GM18861 (cell line): ENCODE results near the gene MAP6.
A peak's percentile ranks its signal among the peaks of the same experiment; 100 is the strongest.
"Not testable (repeated sequence)": the region's sequence is repeated elsewhere in the genome, so short reads cannot be mapped to it uniquely, and the experiment has no call there.

Experiments used
- ATAC-seq: cut with Tn5 transposase; IDR thresholded peaks from one replicate; pipeline ENCODE4 v1.9.1; 2021; ENCODE audit not compliant: unreplicated experiment

MAP6 gene

DNA sequence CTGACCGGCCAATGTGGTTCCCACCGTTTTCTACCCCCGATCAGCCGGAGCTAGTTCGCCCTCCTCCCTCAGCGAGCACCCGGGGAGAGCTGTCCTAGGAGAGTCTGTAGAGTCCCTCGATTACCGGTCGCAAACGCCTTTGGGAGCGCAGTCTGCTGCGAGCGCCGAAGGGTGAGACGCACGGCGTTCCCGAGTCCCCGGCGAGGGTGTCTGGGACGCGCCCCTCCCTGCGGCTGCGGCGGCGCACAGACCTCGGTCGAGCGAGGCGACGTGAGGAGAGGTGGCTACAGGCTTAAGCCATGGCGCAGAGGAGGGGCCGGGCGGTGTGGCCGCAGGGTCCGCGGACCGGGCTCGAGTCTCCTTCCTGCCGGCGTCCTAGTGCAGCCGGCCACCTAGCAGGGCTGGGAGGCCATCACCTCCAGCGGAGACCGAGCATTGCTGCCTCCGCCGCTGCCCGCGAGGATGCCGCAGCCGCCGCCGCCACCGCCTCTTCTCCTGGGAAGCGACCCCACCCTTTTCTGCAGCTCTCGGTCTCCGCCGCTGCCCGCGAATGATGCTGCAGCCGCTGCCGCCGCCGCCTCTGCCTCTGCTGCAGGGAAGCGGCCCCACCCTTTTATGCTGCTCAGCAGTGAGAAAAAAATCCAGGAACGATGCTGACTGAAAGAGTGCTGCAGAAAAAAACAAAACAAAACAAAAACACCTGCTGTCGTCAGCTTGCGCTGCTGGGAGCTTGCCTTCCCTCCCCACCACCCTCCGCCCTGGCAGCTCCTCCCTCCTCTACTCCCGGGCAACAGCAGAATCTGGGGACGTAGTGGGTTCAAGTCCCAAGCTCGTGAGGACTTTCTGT is at the start of gene MAP6:
Gene MAP6 (minus strand): TSS at position 588 of the 847 bp plus-strand sequence. CDS start 669 bp downstream, outside the sequence.
- no peak for ATAC-seq

- ATAC-seq, result no peak
Measured at GRCh38 chr11:75717608-75718418, 49.0 kb upstream of the MAP6 start, which contains the start of gene MOGAT2. MOGAT2 (plus strand) TSS chr11:75717838; CDS start chr11:75717889, 51 bp downstream.

DNA sequence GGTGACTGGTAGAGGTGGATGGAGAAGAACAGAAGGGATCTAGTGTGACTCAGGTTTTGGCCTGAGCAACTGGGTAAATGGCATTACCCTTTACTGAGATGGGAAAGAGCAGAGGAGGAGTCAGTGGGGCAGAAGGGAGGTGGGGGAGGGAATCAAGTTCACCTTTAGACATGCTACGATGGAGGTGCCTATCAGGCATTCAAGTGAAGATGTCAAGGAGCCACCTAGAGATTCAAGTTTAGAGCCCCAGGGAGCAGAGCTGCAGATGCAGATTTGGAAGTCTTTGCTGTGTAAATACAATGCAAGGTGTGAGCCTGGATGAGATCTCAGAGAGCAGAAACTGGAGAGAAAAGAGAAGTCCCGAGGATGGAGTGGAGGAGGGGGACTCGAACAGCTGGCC is 47.8 kb upstream of the MAP6 start:
- no peak for ATAC-seq

GRCh38 chr11:75715688-75716087 is 46.9 kb upstream of the MAP6 start:
- ATAC-seq, result no peak

GRCh38 chr11:75714211-75714610 is 45.4 kb upstream of the MAP6 start:
- ATAC-seq, result no peak

DNA sequence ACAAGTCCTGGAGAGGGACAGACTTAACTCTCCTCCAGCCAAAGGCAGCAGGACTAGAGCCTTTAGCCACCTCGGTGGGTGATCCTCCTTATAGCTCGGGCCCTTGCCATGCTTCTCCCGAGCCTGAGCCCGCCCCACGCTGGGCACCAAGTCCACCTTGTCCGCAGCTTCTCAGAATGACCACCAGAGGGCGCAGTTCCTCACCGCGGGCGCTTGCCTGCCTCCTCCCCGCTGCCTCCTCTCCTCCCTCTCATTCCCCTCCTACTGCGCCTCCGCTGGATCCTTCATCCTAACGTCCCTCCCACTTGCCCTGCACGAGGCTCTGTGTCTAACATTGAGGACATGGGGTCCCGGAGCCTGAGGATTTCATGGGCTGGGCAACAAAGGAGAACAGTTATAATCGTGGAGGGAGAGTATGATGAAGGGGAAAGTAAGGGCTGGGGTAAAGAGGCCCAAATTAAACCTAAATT is 37.5 kb upstream of the MAP6 start:
- ATAC-seq, result no peak

DNA sequence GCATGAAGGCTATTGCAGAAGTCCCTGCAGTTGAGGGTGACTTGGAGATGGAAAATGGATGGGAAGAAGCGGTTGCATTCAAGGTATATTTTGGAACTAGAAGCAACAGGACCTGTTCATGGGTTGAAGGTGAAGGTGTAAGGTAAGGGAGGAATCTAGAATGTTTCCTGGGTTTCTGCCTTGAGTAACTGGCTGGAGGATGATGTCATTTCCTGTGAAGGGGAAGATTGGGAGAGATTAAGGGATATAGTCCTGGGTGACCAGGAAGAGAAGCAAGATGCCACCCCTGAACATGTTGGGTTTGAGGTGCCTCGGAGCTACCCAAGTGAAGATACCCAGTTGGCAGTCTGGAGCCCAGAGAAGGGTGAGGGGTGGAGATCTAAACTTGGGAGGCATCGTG is 36.7 kb upstream of the MAP6 start:
- no peak for ATAC-seq

DNA sequence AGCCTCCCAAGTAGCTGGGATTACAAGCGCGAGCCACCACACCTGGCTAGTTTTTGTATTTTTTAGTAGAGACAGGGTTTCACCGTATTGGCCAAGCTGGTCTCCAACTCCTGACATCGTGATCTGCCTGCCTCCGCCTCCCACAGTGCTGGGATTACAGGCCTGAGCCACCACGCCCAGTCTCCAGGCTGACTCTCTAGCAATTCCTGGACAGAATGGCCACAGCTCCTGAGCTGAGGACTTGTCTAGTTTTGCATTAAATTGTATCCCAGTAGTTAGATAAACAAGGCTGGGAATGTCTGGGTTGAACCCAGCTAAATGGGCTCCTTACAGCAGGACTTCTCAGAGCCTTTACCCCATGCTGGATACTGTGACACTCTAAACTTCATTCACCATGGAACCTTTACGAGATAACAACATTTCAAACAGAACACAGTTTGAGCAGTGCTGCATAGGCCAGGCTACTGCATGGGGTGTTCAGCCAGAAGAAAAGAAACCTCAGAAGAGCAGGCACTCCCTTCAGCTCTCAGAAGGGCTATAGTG is 34.9 kb upstream of the MAP6 start:
- no peak for ATAC-seq

DNA sequence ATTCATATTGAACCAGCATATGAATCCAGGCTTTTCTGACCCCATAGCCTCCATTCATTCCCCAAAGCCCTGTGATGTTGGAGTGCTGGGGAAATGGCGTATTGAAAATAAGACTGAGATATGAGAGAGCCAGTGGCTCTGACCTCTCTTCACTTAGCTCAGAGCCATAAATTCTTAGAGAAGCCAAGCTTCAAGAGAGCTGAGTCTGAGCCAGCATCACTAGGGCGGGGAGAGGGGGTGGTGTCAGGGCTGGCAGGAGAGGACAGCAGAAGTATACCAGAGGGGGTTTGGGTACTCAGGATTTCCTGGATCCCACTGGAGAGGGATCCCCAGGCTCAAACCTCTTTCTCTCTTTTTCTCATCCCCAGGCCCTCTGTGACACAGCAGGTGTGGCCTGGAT is 32.1 kb upstream of the MAP6 start:
- ATAC-seq, result no peak

- ATAC-seq, result no peak
Measured at GRCh38 chr11:75697906-75698581, 29.2 kb upstream of the MAP6 start.

- ATAC-seq, result no peak
Measured at GRCh38 chr11:75691804-75692203, 23.0 kb upstream of the MAP6 start.

GRCh38 chr11:75689863-75690609 is 21.2 kb upstream of the MAP6 start:
- ATAC-seq, result peak; percentile 72

- ATAC-seq, result not testable (repeated sequence)
Measured at GRCh38 chr11:75683856-75684255, 15.0 kb upstream of the MAP6 start.

- no peak for ATAC-seq
Measured at GRCh38 chr11:75679566-75679965, 10.7 kb upstream of the MAP6 start.

GRCh38 chr11:75678620-75679259 is 9.9 kb upstream of the MAP6 start:
- ATAC-seq, result no peak

GRCh38 chr11:75677909-75678308 is 9.1 kb upstream of the MAP6 start:
- no peak for ATAC-seq

DNA sequence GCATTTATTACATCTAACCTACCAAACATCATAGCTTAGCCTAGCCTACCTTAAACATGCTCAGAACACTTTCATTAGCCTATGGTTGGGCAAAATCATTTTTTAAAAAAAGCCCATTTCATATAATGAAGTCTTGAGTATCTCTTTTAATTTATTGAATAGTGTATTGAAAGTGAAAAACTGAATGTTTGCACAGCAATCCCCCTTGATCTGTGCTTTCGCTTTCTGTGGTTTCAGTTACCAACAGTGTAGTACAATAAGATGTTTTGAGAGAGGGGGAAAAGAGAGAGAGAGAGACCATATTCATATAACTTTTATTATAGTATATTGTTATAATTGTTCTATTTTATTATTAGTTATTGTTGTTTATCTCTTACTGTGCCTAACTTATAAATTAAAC is 8.4 kb upstream of the MAP6 start:
- ATAC-seq, result peak; percentile 45

GRCh38 chr11:75673977-75674582 is 5.2 kb upstream of the MAP6 start:
- no peak for ATAC-seq

DNA sequence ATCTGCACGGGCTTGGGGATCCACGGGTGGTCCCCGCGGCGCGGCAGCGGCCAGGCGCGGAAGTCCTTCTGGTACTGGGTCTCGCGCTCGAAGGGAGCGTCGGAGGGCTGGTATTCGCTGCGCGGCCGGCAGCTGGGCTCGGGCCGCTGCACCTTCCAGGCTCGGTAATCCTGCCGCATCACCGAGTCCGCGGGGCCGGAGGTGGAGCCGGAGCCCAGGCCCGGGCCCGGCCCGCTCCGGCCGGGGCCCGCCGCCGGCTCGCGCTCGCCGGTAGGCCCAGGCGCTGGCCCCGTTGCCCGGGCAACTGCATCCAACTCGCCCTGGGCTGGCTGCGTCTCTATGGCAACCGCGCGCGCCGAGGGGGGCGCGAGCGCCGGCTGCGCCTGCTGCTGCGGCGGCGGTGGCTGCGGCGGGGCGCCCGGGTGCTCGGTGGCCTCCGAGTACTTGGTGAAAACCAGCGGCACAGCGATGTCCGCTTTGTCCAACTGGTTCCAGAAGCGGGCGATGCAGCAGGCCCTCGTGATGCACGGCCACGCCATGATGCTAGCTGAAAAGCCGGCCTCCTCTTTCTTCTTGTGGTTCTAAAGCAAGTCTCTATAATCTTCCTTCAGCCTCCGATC is 897 bp downstream of the MAP6 start:
- ATAC-seq, result no peak
